Pancreas (tissue), 10 donors: Measurements from ENCODE around the gene RHEX. TPM values are rescaled to one million over a fixed set of nuclear protein-coding genes. Genes with fewer than 3 reads are reported as not detected.
A peak's percentile ranks its signal among the peaks of the same experiment; 100 is the strongest.

Source experiments
- ATAC-seq, 4 donors: fragments of 200-7000 bp; cut with Tn5 transposase; one replicate each; pipeline versions ENCODE4 v1.8.0 to v1.9.1; 2020; ENCODE audit warnings: mild to moderate bottlenecking in 4 of 4, moderate library complexity in 4 of 4
- DNase-seq, 6 donors: peaks; one replicate each; pipeline ENCODE4 v3.0.0-alpha.2; 2020
- FAIRE-seq: peaks from 2 replicates; lab custom pipeline; 2012; peaks lifted over from hg19 to GRCh38; lab: Jason Lieb, UNC
- H3K27ac ChIP-seq, 4 donors: fragments of 200-600 bp; sonication (generic); 1 replicate in 3 of 4; 2 replicates in 1 of 4; pipeline versions ENCODE4 v1.5.0 to v1.8.0; 2020
- H3K27me3 ChIP-seq, 4 donors: fragments of 200-600 bp; one replicate each; pipeline ENCODE4 v1.8.0; 2021
- H3K36me3 ChIP-seq, 3 donors: fragments of 200-600 bp; sonication (generic) in 1 of 3; one replicate each; pipeline versions ENCODE4 v1.5.0 to v1.8.0; 2020 to 2021
- H3K4me1 ChIP-seq, 3 donors: fragments of 200-600 bp; one replicate each; pipeline ENCODE4 v1.8.0; 2021
- H3K4me3 ChIP-seq, 4 donors: fragments of 200-600 bp; sonication (generic) in 2 of 4; one replicate each; pipeline versions ENCODE4 v1.5.0 to v1.8.0; 2020 to 2021
- H3K9me3 ChIP-seq, 4 donors: fragments of 200-600 bp; one replicate each; pipeline ENCODE4 v1.8.0; 2021
- WGBS, 2 donors: extraction: QIAGEN DNeasy Blood & Tissue Kit; methylation state at CpG; one replicate each; pipeline ENCODE4 v1.1.7; 2013; 5-methylcytosine and 5-hydroxymethylcytosine counted together
- intact Hi-C, 3 donors: fragments of 100-400 bp; cut with DNase I; formaldehyde crosslinking; loops; one replicate each; pipeline versions ENCODE4 v1.11.1 to v1.14.2; 2022
- polyA plus RNA-seq, 2 donors: library from polyadenylated mRNA; stranded (reverse); fragments of 200-250 nt; gene quantifications; one replicate each; pipeline ENCODE4 v1.2.3, GENCODE V29; 2013
- total RNA-seq, 6 donors: library from RNA; stranded (reverse); fragmentation: NEBNext Ultra II Directional in 4 of 6; extraction: Animal tissue kit (Norgen Biotek cat#: 25700) in 4 of 6; gene quantifications; one replicate each; pipeline versions ENCODE4 v1.2.1 to v1.2.4, GENCODE V29; 2021 to 2023
- TF ChIP-seq, protein P1 (sequence below), 4 donors: fragments of 200-600 bp; sonication (generic) in 3 of 4; IDR thresholded peaks; one replicate each; pipeline versions ENCODE4 v1.5.0 to v1.8.0; 2021; ENCODE audit warnings: antibody characterized with exemption in 4 of 4
- donor health status: healthy with polysubstance abuse.
- donor health status: DM: no; HTN: no; CAD: no; lungs with moderate emphysema.
- donor health status: DM: no; HTN: no; CAD: no.
- donor health status: control.
- donor health status: control.
- donor health status: Bipolar disorder and iron deficiency.
- donor health status: DM: yes; HTN: yes; CAD: no.
- donor health status: DM: no; HTN: no; CAD: no.
- donor health status: DM: no; HTN: no; CAD: no.
- donor health status: DM: yes; HTN: yes; CAD: no.

Gene RHEX
- total and polyA plus RNA-seq, 8 donors: 0.35 to 2.3 (median 0.66) TPM

DNA sequence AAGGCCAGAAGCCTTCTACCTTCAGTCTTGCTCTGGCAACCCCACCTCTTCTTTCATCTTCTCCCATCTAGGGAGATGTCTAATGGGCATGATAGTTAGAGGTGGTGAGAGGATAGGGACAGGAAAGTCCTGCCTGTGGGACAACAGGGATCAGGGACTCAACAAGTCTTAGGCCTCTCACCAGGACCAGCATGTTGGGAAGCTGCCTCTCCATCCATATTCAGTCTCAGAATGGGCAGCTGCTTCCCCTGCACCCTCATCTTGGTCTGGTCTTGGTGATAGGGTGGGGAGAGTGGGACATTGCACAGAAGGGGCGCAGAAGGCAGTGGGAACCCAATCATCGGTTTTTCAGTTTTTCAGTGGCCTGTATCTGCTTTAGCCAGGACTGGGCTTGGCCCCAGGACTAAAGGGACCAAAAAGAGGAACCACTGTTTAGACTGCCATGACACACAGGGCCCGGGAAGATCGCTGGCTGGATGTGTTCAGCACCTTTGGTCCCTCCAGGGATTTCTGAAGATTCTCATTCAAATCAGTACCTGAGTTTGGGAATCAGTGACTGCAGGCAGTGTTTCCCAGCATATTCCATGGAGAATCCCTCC is 12.7 kb downstream of the RHEX start:
- Histone ChIP-seq H3K9me3 (no peaks in the 10 kb centered on the region), H3K27me3 (no peaks in the 10 kb centered on the region), H3K36me3 (no peaks in the 10 kb centered on the region), H3K4me1 (no peaks in the 10 kb centered on the region), H3K4me3 (no peak overlapping the region), H3K27ac (no peak overlapping the region)
- TF ChIP-seq, protein P1, sequence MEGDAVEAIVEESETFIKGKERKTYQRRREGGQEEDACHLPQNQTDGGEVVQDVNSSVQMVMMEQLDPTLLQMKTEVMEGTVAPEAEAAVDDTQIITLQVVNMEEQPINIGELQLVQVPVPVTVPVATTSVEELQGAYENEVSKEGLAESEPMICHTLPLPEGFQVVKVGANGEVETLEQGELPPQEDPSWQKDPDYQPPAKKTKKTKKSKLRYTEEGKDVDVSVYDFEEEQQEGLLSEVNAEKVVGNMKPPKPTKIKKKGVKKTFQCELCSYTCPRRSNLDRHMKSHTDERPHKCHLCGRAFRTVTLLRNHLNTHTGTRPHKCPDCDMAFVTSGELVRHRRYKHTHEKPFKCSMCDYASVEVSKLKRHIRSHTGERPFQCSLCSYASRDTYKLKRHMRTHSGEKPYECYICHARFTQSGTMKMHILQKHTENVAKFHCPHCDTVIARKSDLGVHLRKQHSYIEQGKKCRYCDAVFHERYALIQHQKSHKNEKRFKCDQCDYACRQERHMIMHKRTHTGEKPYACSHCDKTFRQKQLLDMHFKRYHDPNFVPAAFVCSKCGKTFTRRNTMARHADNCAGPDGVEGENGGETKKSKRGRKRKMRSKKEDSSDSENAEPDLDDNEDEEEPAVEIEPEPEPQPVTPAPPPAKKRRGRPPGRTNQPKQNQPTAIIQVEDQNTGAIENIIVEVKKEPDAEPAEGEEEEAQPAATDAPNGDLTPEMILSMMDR (IDR thresholded peaks at IDR 0.05): no peak
- ATAC-seq (no peak), DNase-seq (no peak), FAIRE-seq (no peak)
- WGBS, 2 donors: 89 to 99% methylated on average over 4 of the region's 4 CpGs
- intact Hi-C loops: no loop called here

DNA sequence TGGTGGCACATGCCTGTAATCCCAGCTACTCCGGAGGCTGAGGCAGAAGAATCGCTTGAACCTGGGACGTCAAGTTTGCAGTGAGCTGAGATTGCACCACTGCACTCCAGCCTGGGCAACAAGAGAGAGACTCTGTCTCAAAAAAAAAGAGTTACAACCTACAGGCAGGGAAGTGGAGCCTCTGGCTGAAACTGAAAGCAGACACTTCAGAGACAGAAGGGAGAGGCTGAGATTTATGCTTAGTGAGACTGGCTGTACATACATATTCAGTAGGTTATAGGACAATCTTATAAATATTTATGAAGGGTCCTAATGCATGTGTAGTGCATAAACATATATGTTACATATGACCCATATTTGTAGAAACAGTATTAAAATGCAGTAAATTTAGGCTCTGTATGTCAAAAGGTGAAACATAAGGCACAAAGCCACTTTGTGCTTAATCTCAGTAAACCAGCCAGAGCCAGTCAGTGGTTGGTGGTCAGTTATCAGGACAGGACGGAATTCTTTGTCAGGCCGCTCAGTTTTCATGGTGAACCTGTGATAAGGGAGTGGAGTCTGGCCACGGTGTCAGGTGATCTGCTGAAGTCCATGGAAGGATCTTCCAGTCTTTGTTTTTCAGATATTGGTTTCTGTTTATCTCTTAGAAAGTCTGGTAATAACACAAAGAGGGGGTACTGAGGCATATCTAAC is 13.7 kb downstream of the RHEX start:
- DNase-seq: no peak
- intact Hi-C loops: no loop called here

DNA sequence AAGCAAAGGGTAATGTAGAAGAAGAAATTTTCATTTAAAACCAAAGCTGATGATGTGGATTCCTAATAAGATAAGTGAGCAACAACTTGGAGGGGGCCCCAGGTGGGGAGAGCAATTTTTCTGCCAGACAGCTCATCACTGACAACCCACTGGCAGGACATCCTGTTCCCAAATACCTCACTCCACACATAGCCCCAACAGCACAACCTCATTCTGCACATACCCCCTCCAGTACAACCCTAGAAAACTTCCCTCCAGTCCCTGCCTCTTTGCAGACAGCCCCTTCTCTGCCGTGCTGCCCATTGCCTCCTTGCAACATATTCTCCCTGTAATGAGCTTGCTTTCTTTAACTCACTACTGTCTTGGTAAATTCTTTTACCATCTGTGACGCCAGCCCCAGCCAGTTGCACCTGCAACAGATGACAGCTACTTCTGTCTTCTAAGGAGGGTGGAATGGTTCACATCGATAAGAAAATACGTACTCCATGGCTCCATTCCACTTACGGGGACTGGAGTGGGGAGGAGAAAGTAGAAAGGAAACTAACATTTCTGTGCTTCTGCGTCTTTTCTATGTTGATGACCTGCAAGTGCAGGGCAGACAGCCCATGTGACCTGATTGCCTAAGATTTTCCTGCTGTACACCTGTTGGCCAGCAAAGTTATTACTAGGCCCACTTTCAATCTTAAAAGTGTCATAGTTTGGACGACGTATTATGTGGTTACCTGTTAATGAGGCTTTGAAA is 14.7 kb downstream of the RHEX start:
- no peaks in the 10 kb centered on the region for H3K4me1 ChIP-seq
- no peak for DNase-seq
- TF ChIP-seq, protein P1 (IDR thresholded peaks at IDR 0.05): no peak
- peak in 3 of 4 donors; percentile 44 to 65 (median 57) for ATAC-seq
- intact Hi-C loops: no loop called here
- FAIRE-seq: no peak
- no peak overlapping the region for H3K27ac ChIP-seq
- H3K36me3 ChIP-seq: no peaks in the 10 kb centered on the region
- H3K27me3 ChIP-seq: no peaks in the 10 kb centered on the region
- WGBS, 2 donors: 51 to 52% methylated on average over 8 of the region's 8 CpGs
- no peak overlapping the region for H3K4me3 ChIP-seq
- H3K9me3 ChIP-seq: no peaks in the 10 kb centered on the region

More for the DNA sequence above, 13.7 kb downstream of the RHEX start:
- no peaks in the 10 kb centered on the region for H3K9me3 ChIP-seq
- 46 to 63% methylated on average over 6 of the region's 6 CpGs for WGBS, 2 donors
- no peak overlapping the region for H3K27ac ChIP-seq
- no peaks in the 10 kb centered on the region for H3K36me3 ChIP-seq
- ATAC-seq (peak in 2 of 4 donors; percentile 56 to 75), FAIRE-seq (no peak)
- H3K27me3 ChIP-seq: no peaks in the 10 kb centered on the region
- H3K4me1 ChIP-seq: no peaks in the 10 kb centered on the region
- H3K4me3 ChIP-seq: no peak overlapping the region
- TF ChIP-seq, protein P1 (IDR thresholded peaks at IDR 0.05): no peak

DNA sequence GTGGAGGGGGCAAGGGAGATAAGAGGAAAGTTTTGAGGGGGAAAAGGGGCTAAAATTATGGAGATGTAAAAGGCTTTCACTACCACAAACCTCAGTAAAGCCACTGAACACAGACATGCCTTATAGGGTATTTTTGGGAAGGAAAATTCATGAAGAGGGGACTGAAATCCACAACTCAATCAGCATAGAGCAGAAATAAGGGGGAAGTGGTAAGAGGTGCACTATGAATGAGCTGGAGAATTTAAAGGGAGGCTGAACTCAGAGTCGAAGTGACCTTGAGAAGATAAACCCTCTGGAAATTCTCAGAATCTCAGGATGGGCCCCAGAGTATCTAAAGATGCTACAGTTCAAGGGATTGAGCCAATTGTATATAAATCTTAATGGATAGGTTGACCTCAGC is 15.3 kb downstream of the RHEX start:
- no peak overlapping the region for H3K4me3 ChIP-seq
- DNase-seq (no peak), ATAC-seq (no peak), FAIRE-seq (no peak)
- H3K4me1 ChIP-seq: no peaks in the 10 kb centered on the region
- no peaks in the 10 kb centered on the region for H3K9me3 ChIP-seq
- WGBS, 2 donors: 21 to 43% methylated on average over 1 of the region's 1 CpG
- no peak overlapping the region for H3K27ac ChIP-seq
- no peaks in the 10 kb centered on the region for H3K27me3 ChIP-seq
- TF ChIP-seq, protein P1 (IDR thresholded peaks at IDR 0.05): no peak
- H3K36me3 ChIP-seq: no peaks in the 10 kb centered on the region
- intact Hi-C loops: no loop called here
